Spleen (tissue), 11 donors: Measurements from ENCODE around the gene SARS2. TPM values are rescaled to one million over a fixed set of nuclear protein-coding genes. Genes with fewer than 3 reads are reported as not detected.
A peak's percentile ranks its signal among the peaks of the same experiment; 100 is the strongest.
"Not testable (repeated sequence)": the region's sequence is repeated elsewhere in the genome, so short reads cannot be mapped to it uniquely, and the experiment has no call there.

Experiments used
- DNase-seq: peaks from one replicate; pipeline ENCODE4 v3.0.0-alpha.2; 2020
- H3K27ac ChIP-seq, 8 donors: fragments of 200-600 bp; sonication (generic) in 7 of 8; 1 replicate in 4 of 8; 2 replicates in 4 of 8; pipeline versions ENCODE4 v1.5.0 to v1.8.0; 2016 to 2021; ENCODE audit warnings: inconsistent platforms in 4 of 8, mild to moderate bottlenecking in 4 of 8, moderate library complexity in 1 of 8
- H3K27me3 ChIP-seq, 7 donors: fragments of 200-600 bp; sonication (generic) in 6 of 7; replicated peaks in 1 of 7; 1 replicate in 4 of 7; 2 replicates in 3 of 7; pipeline versions ENCODE4 v1.5.0 to v1.8.0; 2016 to 2021; ENCODE audit warnings: inconsistent platforms in 3 of 7, mild to moderate bottlenecking in 1 of 7
- H3K36me3 ChIP-seq, 6 donors: fragments of 200-600 bp; sonication (generic) in 5 of 6; 1 replicate in 4 of 6; 2 replicates in 2 of 6; pipeline versions ENCODE4 v1.5.0 to v1.8.0; 2016 to 2021; ENCODE audit warnings: inconsistent platforms in 2 of 6
- H3K4me1 ChIP-seq, 6 donors: fragments of 200-600 bp; sonication (generic) in 5 of 6; 1 replicate in 3 of 6; 2 replicates in 3 of 6; pipeline versions ENCODE4 v1.5.0 to v1.8.0; 2016 to 2021; ENCODE audit warnings: inconsistent platforms in 3 of 6
- H3K4me3 ChIP-seq, 8 donors: fragments of 200-600 bp; sonication (generic) in 7 of 8; 1 replicate in 4 of 8; 2 replicates in 4 of 8; pipeline versions ENCODE4 v1.5.0 to v1.8.0; 2016 to 2021; ENCODE audit warnings: inconsistent platforms in 4 of 8, mild to moderate bottlenecking in 4 of 8, moderate library complexity in 2 of 8
- H3K9me3 ChIP-seq, 8 donors: fragments of 200-600 bp; sonication (generic) in 7 of 8; 1 replicate in 4 of 8; 2 replicates in 4 of 8; pipeline versions ENCODE4 v1.5.0 to v1.8.0; 2016 to 2021; ENCODE audit warnings: inconsistent platforms in 4 of 8
- POLR2A ChIP-seq, 3 donors: fragments of 450-650 bp; IDR thresholded peaks; one replicate each; pipeline ENCODE4 v1.5.1; 2017; ENCODE audit warnings: antibody characterized with exemption in 3 of 3, mild to moderate bottlenecking in 1 of 3
- POLR2AphosphoS5 ChIP-seq, 3 donors: sonication (generic); formaldehyde crosslinking; IDR thresholded peaks; one replicate each; pipeline ENCODE4 v1.5.1; 2017; ENCODE audit warnings: antibody characterized with exemption in 3 of 3
- WGBS, 5 donors: extraction: QIAGEN DNeasy Blood & Tissue Kit in 3 of 5; methylation state at CpG; one replicate each; pipeline versions ENCODE4 v1.1.5 to v1.1.7; 2013 to 2018; 5-methylcytosine and 5-hydroxymethylcytosine counted together
- intact Hi-C: fragments of 100-400 bp; cut with DNase I; formaldehyde crosslinking; loops from one replicate; pipeline ENCODE4 v1.15.0; 2023; ENCODE audit warnings: low total_unique reads
- polyA plus RNA-seq, 3 donors: library from polyadenylated mRNA; stranded (reverse); fragments of 200-250 nt; gene quantifications; one replicate each; pipeline ENCODE4 v1.2.1, GENCODE V29; 2013
- total RNA-seq, 7 donors: library from RNA; depleted of rRNA in 3 of 7; stranded (reverse); fragments of >200 nt in 3 of 7; fragmentation: NEBNext Ultra II Directional in 4 of 7; extraction: Animal tissue kit (Norgen Biotek cat#: 25700) in 4 of 7; gene quantifications; one replicate each; pipeline versions ENCODE4 v1.1.0 to v1.2.1, GENCODE V29; 2016 to 2021
- TF ChIP-seq, protein P1 (sequence below), 11 experiments: fragments of 200-600 bp in 7 of 11; fragments of 450-650 bp in 4 of 11; sonication (generic) in 4 of 11; IDR thresholded peaks in 8 of 11; conservative IDR thresholded peaks in 3 of 11; 1 replicate in 7 of 11; 2 replicates in 4 of 11; pipeline versions ENCODE4 v1.4.0 to v1.8.0; 2016 to 2021; ENCODE audit warnings: antibody characterized with exemption in 11 of 11, inconsistent platforms in 4 of 11, mild to moderate bottlenecking in 1 of 11
- donor health status: healthy with polysubstance abuse.
- donor health status: DM: no; HTN: no; CAD: no; lungs with moderate emphysema.
- donor health status: DM: no; HTN: no; CAD: no.
- donor health status: Bipolar disorder and iron deficiency.
- donor health status: healthy.
- donor health status: DM: no; HTN: no; CAD: no.
- donor health status: DM: yes; HTN: yes; CAD: no.

The SARS2 gene
- total and polyA plus RNA-seq, 10 donors, result 12.5 to 70.3 (median 26.9) TPM

DNA sequence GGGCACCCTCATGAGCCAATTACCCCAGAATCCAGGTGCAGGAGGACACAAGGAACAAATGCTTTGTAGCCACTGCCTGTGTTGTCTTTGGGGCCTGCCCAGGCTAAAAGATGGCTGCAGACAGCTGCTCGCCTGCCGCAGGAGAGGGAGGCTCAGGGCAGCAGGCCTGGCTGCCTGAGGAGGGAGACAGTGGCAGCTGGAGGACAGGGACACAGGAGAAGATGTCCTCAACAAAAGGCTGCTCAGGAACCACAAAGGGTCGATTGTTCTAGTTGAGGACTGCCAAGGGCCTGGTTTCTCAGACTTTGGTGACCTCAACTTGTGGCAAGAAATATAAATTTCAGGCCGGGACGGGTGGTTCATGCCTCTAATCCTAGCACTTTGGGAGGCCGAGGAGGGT, 38.8 kb downstream of the SARS2 start:
- no peaks in the 10 kb centered on the region for H3K27me3 ChIP-seq
- WGBS, 5 donors, result 91 to 98% (median 95%) methylated on average over 6 of the region's 6 CpGs
- DNase-seq, result no peak

DNA sequence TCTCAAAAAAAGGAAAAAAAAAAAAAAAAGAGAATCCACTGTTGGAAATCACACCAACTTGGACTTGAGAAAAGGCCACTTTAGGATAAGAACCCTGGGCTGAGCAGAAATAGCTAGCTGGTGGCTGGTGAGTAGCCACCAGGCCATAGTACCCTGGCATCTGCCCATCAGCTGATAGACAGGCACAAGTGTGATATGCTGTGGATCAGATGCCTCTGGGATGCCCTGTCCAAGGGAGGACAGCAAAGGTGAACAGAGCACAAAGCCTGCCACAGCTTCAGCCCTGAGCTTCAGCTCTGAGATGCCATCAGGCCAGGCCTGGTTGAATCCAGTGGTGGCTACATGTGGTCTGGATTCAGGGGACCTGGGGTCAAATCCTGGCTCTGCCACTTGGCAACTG, 39.9 kb downstream of the SARS2 start:
- no peak for DNase-seq
- Histone ChIP-seq H3K4me3 (no peak overlapping the region), H3K9me3 (no peaks in the 10 kb centered on the region), H3K27ac (no peak overlapping the region), H3K4me1 (peaks cover 0 to 44% (median 17%) of the 10 kb centered on the region in 6 donors), H3K36me3 (peaks cover 5 to 84% (median 32%) of the 10 kb centered on the region in 6 donors), H3K27me3 (no peaks in the 10 kb centered on the region)
- intact Hi-C loops, result no loop called here
- TF ChIP-seq, protein P1, sequence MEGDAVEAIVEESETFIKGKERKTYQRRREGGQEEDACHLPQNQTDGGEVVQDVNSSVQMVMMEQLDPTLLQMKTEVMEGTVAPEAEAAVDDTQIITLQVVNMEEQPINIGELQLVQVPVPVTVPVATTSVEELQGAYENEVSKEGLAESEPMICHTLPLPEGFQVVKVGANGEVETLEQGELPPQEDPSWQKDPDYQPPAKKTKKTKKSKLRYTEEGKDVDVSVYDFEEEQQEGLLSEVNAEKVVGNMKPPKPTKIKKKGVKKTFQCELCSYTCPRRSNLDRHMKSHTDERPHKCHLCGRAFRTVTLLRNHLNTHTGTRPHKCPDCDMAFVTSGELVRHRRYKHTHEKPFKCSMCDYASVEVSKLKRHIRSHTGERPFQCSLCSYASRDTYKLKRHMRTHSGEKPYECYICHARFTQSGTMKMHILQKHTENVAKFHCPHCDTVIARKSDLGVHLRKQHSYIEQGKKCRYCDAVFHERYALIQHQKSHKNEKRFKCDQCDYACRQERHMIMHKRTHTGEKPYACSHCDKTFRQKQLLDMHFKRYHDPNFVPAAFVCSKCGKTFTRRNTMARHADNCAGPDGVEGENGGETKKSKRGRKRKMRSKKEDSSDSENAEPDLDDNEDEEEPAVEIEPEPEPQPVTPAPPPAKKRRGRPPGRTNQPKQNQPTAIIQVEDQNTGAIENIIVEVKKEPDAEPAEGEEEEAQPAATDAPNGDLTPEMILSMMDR (IDR thresholded peaks at IDR 0.05 in 8 of 11, conservative IDR thresholded peaks at IDR 0.05 in 3 of 11), result no peak
- TF ChIP-seq POLR2AphosphoS5 (IDR thresholded peaks at IDR 0.05), result no peak

More for the DNA sequence above, 38.8 kb downstream of the SARS2 start:
- intact Hi-C loops, result no loop called here
- TF ChIP-seq POLR2A (IDR thresholded peaks at IDR 0.05) (no peak), POLR2AphosphoS5 (IDR thresholded peaks at IDR 0.05) (no peak)
- TF ChIP-seq, protein P1 (IDR thresholded peaks at IDR 0.05 in 8 of 11, conservative IDR thresholded peaks at IDR 0.05 in 3 of 11), result no peak
- peaks cover 5 to 77% (median 32%) of the 10 kb centered on the region in 6 donors for H3K36me3 ChIP-seq
- no peak overlapping the region for H3K27ac ChIP-seq
- no peaks in the 10 kb centered on the region for H3K9me3 ChIP-seq
- peaks cover 0 to 55% (median 17%) of the 10 kb centered on the region in 6 donors for H3K4me1 ChIP-seq
- H3K4me3 ChIP-seq, result no peak overlapping the region

DNA sequence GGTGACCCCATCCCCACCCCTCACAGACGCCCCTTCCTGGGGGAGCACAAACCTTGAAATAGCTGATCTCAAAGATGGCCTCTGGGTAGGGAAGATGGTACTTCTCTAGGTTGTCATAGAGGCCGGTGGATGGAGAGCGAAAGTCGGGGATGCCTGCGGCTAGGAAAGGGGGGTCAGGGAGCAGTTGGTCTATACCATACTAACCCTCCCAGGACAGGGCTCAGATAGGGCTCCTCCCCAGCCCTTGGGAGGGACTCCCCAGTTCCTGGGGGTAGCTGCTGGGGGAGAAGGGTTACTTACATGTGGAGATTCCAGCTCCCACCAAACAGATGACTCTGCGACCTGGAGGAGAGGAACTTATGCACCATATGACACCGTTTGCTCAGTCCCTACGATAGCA, 40.8 kb downstream of the SARS2 start:
- H3K9me3 ChIP-seq, result no peaks in the 10 kb centered on the region
- H3K4me3 ChIP-seq, result no peak overlapping the region
- H3K36me3 ChIP-seq, result peaks cover 5 to 84% (median 32%) of the 10 kb centered on the region in 6 donors
- intact Hi-C loops, result no loop called here
- no peak for DNase-seq
- 91 to 95% (median 92%) methylated on average over 8 of the region's 8 CpGs for WGBS, 5 donors
- H3K27ac ChIP-seq, result no peak overlapping the region
- TF ChIP-seq POLR2A (IDR thresholded peaks at IDR 0.05), result no peak
- no peak for TF ChIP-seq POLR2AphosphoS5 (IDR thresholded peaks at IDR 0.05)
- TF ChIP-seq, protein P1 (IDR thresholded peaks at IDR 0.05 in 8 of 11, conservative IDR thresholded peaks at IDR 0.05 in 3 of 11), result no peak
- H3K27me3 ChIP-seq, result no peaks in the 10 kb centered on the region
- peaks cover 0 to 36% (median 17%) of the 10 kb centered on the region in 6 donors for H3K4me1 ChIP-seq

DNA sequence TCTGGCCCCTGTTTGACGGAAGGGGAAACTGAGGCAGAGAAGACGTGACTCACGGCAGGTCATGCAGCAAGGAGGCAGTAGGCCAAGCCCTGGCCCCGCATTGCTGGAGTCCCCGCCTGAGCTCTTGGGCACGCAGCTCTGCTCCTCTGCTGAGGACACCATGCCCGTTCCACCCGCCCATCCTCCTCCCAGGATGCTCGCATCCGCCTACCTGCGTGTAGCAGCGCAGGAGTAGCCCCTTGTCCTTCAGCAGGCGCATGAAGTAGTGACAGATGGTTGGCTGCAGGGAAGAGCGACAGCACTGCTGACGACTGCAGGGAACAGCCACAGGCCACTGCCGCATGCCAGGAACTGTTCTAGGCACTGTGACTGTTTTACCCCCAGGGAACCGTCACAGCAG, 41.7 kb downstream of the SARS2 start:
- intact Hi-C loops, result no loop called here
- DNase-seq, result no peak
- no peaks in the 10 kb centered on the region for H3K9me3 ChIP-seq
- TF ChIP-seq POLR2AphosphoS5 (IDR thresholded peaks at IDR 0.05), result peak in 1 of 3 donors; percentile 54
- TF ChIP-seq, protein P1 (IDR thresholded peaks at IDR 0.05 in 8 of 11, conservative IDR thresholded peaks at IDR 0.05 in 3 of 11), result no peak
- H3K36me3 ChIP-seq, result peaks cover 5 to 83% (median 34%) of the 10 kb centered on the region in 6 donors
- no peak overlapping the region for H3K27ac ChIP-seq
- WGBS, 5 donors, result 91 to 99% (median 96%) methylated on average over 14 to 17 of the region's 17 CpGs
- H3K4me3 ChIP-seq, result no peak overlapping the region
- no peaks in the 10 kb centered on the region for H3K27me3 ChIP-seq
- H3K4me1 ChIP-seq, result peaks cover 0 to 27% (median 12%) of the 10 kb centered on the region in 6 donors

DNA sequence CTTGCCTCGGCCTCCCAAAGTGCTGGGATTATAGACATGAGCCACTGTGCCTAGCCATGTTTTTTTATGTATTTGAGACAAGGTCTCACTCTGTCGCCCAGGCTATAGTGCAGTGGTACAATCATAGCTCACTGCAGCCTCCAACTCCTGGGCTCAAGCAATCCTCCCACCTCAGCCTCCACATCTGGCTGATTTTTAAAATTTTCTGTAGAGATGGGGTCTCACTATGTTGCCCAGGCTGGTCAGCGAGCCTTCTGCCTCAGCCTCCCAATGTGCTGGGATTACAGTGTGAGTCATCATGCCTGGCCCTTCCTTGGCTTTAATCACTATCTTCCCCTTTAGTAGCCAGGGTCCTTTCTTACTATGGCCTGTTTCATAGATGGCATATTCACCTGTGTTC, 45.9 kb downstream of the SARS2 start:
- DNase-seq, intact Hi-C loops, H3K4me3 ChIP-seq, H3K27ac ChIP-seq, H3K27me3 ChIP-seq, H3K9me3 ChIP-seq: not testable (repeated sequence)
- 94 to 98% (median 96%) methylated on average over 3 of the region's 3 CpGs for WGBS, 5 donors
- Histone ChIP-seq H3K36me3 (peaks cover 5 to 83% (median 41%) of the 10 kb centered on the region in 6 donors), H3K4me1 (peaks cover 0 to 22% (median 3%) of the 10 kb centered on the region in 6 donors)
